Daoy (cell line): ENCODE measurements around the gene TBC1D5. TPM values are rescaled to one million over a fixed set of nuclear protein-coding genes. Genes with fewer than 3 reads are reported as not detected.

Experiments
- DNase-seq: peaks from one replicate; pipeline ENCODE4 v3.0.0-alpha.2; 2015; ENCODE audit warnings: low read depth
- total RNA-seq: library from RNA; depleted of rRNA; stranded (reverse); fragments of >200 nt; shearing (Covaris generic); gene quantifications from 2 replicates; pipeline ENCODE4 v1.2.3, GENCODE V29; 2014

TBC1D5 gene
- total RNA-seq, 1 experiment from 2014 or later = 26.8 TPM

- DNase-seq = no peak
Measured at GRCh38 chr3:17231537-17232261, 510.7 kb downstream of the TBC1D5 start.

- no peak for DNase-seq
Measured at GRCh38 chr3:17227472-17227871, 515.0 kb downstream of the TBC1D5 start.

- no peak for DNase-seq
Measured at GRCh38 chr3:17221529-17221928, 520.9 kb downstream of the TBC1D5 start.

GRCh38 chr3:17219593-17219992, 522.8 kb downstream of the TBC1D5 start:
- no peak for DNase-seq

- no peak for DNase-seq
Measured at GRCh38 chr3:17218587-17218986, 523.8 kb downstream of the TBC1D5 start.

GRCh38 chr3:17217588-17217987, 524.8 kb downstream of the TBC1D5 start:
- DNase-seq = no peak

GRCh38 chr3:17213102-17213501, 529.3 kb downstream of the TBC1D5 start:
- DNase-seq = no peak

- DNase-seq = no peak
Measured at GRCh38 chr3:17207979-17208378, 534.5 kb downstream of the TBC1D5 start.

- no peak for DNase-seq
Measured at GRCh38 chr3:17207019-17207418, 535.4 kb downstream of the TBC1D5 start.

GRCh38 chr3:17204049-17204650, 538.3 kb downstream of the TBC1D5 start:
- no peak for DNase-seq

GRCh38 chr3:17201538-17201937, 540.9 kb downstream of the TBC1D5 start:
- DNase-seq = no peak

GRCh38 chr3:17195856-17196604, 546.4 kb downstream of the TBC1D5 start:
- no peak for DNase-seq

- DNase-seq = peak; percentile 56
Measured at GRCh38 chr3:17195192-17195611, 547.2 kb downstream of the TBC1D5 start.

GRCh38 chr3:17194116-17194515, 548.3 kb downstream of the TBC1D5 start:
- no peak for DNase-seq

GRCh38 chr3:17192995-17193394, 549.4 kb downstream of the TBC1D5 start:
- DNase-seq = no peak

- no peak for DNase-seq
Measured at GRCh38 chr3:17190353-17191078, 551.9 kb downstream of the TBC1D5 start.

- no peak for DNase-seq
Measured at GRCh38 chr3:17188378-17188777, 554.1 kb downstream of the TBC1D5 start.

GRCh38 chr3:17187589-17188184, 554.7 kb downstream of the TBC1D5 start:
- DNase-seq = no peak

GRCh38 chr3:17183951-17184550, 558.4 kb downstream of the TBC1D5 start:
- peak; percentile 13 for DNase-seq

GRCh38 chr3:17182166-17182565, 560.3 kb downstream of the TBC1D5 start:
- DNase-seq = no peak

GRCh38 chr3:17181413-17181907, 561.0 kb downstream of the TBC1D5 start:
- no peak for DNase-seq
